IMR-90 (cell line): ENCODE data around the gene FGF7. TPM values are rescaled to one million over a fixed set of nuclear protein-coding genes. Genes with fewer than 3 reads are reported as not detected.
A peak's percentile ranks its signal among the peaks of the same experiment; 100 is the strongest.

Experiments used
- ATAC-seq: fragments of 200-7000 bp; cut with Tn5 transposase; 2 replicates; pipeline ENCODE4 v1.9.1; 2020; ENCODE audit warnings: low read depth, mild to moderate bottlenecking, moderate library complexity
- BruUV-seq: library from RNA; stranded (reverse); fragments of 400-500 nt; replicated peaks from 2 replicates; lab custom pipeline; 2021; lab: Mats Ljungman, UMichigan
- CTCF ChIA-PET: fragments of 300-600 bp; formaldehyde crosslinking; extraction: SDS; loops from one replicate; lab custom pipeline; 2021; ENCODE audit warnings: antibody characterized with exemption; lab: Yijun Ruan, JAX
- POLR2A ChIA-PET: fragments of 300-600 bp; sonication (Branson Sonifier 250); formaldehyde crosslinking; loops from one replicate; lab custom pipeline; 2022; ENCODE audit warnings: antibody characterized with exemption; ENCODE audit not compliant: unreplicated experiment; lab: Charles Lee
- DNase-seq: peaks from one replicate; pipeline ENCODE4 v3.0.0; 2013
- H2AFZ ChIP-seq: replicated peaks from 2 replicates; pipeline ENCODE3; 2013; ENCODE audit warnings: low read length, mild to moderate bottlenecking; ENCODE audit not compliant: poor library complexity
- H2AK5ac ChIP-seq: 2 replicates; pipeline ENCODE4 v1.6.1; 2013; ENCODE audit warnings: low read depth, low read length, inconsistent platforms
- H2AK9ac ChIP-seq: replicated peaks from 2 replicates; pipeline ENCODE3; 2013; ENCODE audit warnings: mild to moderate bottlenecking, low read depth, low read length, moderate library complexity; ENCODE audit not compliant: poor library complexity
- H2BK120ac ChIP-seq: 2 replicates; pipeline ENCODE4 v1.6.1; 2013; ENCODE audit warnings: low read depth, low read length, inconsistent platforms
- H2BK15ac ChIP-seq: 3 replicates; pipeline ENCODE4 v1.6.1; 2013; ENCODE audit warnings: low read depth, low read length, inconsistent platforms
- H2BK20ac ChIP-seq: 2 replicates; pipeline ENCODE4 v1.6.1; 2013; ENCODE audit warnings: low read depth, mild to moderate bottlenecking, inconsistent platforms, low read length, moderate library complexity
- H2BK5ac ChIP-seq: 2 replicates; pipeline ENCODE4 v1.6.1; 2013; ENCODE audit warnings: mild to moderate bottlenecking, low read depth, low read length, inconsistent platforms; ENCODE audit not compliant: poor library complexity, severe bottlenecking
- H3K14ac ChIP-seq: replicated peaks from 2 replicates; pipeline ENCODE4 v1.6.1; 2013; ENCODE audit warnings: low read depth, low read length, inconsistent platforms
- H3K18ac ChIP-seq: 2 replicates; pipeline ENCODE4 v1.6.1; 2013; ENCODE audit warnings: low read depth, low read length, control low read depth
- H3K23ac ChIP-seq: 2 replicates; pipeline ENCODE4 v1.6.1; 2013; ENCODE audit warnings: low read depth, low read length, inconsistent platforms
- H3K27ac ChIP-seq: 2 replicates; pipeline ENCODE4 v1.5.1; 2013; ENCODE audit warnings: mild to moderate bottlenecking, control low read depth, low read length; ENCODE audit not compliant: insufficient read depth
- H3K27me3 ChIP-seq: 2 replicates; pipeline ENCODE4 v1.6.1; 2013; ENCODE audit warnings: low read length; ENCODE audit not compliant: control insufficient read depth, insufficient read depth
- H3K36me3 ChIP-seq: 2 replicates; pipeline ENCODE4 v1.6.1; 2013; ENCODE audit warnings: low read length, mixed read lengths; ENCODE audit not compliant: control insufficient read depth, insufficient read depth
- H3K4ac ChIP-seq: 2 replicates; pipeline ENCODE4 v1.6.1; 2013; ENCODE audit warnings: low read depth, low read length, inconsistent platforms
- H3K4me1 ChIP-seq: 2 replicates; pipeline ENCODE4 v1.6.1; 2013; ENCODE audit warnings: low read length, mixed read lengths; ENCODE audit not compliant: control insufficient read depth, insufficient read depth
- H3K4me2 ChIP-seq: 2 replicates; pipeline ENCODE4 v1.6.1; 2013; ENCODE audit warnings: low read depth, mild to moderate bottlenecking, control low read depth, low read length, moderate library complexity
- H3K4me3 ChIP-seq: 2 replicates; pipeline ENCODE4 v1.5.1; 2013; ENCODE audit warnings: low read depth, mild to moderate bottlenecking, control low read depth, low read length, moderate library complexity; ENCODE audit not compliant: insufficient read depth
- H3K56ac ChIP-seq: 2 replicates; pipeline ENCODE4 v1.6.1; 2013; ENCODE audit warnings: low read length, inconsistent platforms; ENCODE audit not compliant: insufficient read depth; ENCODE audit errors: extremely low read depth
- H3K79me1 ChIP-seq, 2 experiments: 2 replicates each; pipeline ENCODE4 v1.6.1; 2013; ENCODE audit warnings: low read length in 2 of 2, inconsistent platforms in 1 of 2, low read depth in 1 of 2
- H3K9ac ChIP-seq: 2 replicates; pipeline ENCODE4 v1.6.1; 2013; ENCODE audit warnings: low read depth, low read length, control low read depth
- H3K9me1 ChIP-seq: 2 replicates; pipeline ENCODE4 v1.6.1; 2013; ENCODE audit warnings: low read length, inconsistent platforms; ENCODE audit not compliant: insufficient read depth
- H3K9me3 ChIP-seq: 2 replicates; pipeline ENCODE4 v1.6.1; 2013; ENCODE audit warnings: low read length; ENCODE audit not compliant: control insufficient read depth, insufficient read depth
- H4K20me1 ChIP-seq: 2 replicates; pipeline ENCODE4 v1.6.1; 2013; ENCODE audit warnings: low read length, inconsistent platforms; ENCODE audit not compliant: insufficient read depth
- H4K5ac ChIP-seq: 2 replicates; pipeline ENCODE4 v1.6.1; 2013; ENCODE audit warnings: mild to moderate bottlenecking, low read depth, low read length, control low read depth
- H4K8ac ChIP-seq, 2 experiments: 2 replicates each; pipeline ENCODE4 v1.6.1; 2013; ENCODE audit warnings: low read depth in 2 of 2, low read length in 2 of 2, control low read depth in 1 of 2, inconsistent platforms in 1 of 2
- H4K91ac ChIP-seq: 2 replicates; pipeline ENCODE4 v1.6.1; 2013; ENCODE audit warnings: low read depth, low read length, inconsistent platforms; ENCODE audit not compliant: insufficient read depth
- FOS ChIP-seq: fragments of 150-350 bp; IDR thresholded peaks from 2 replicates; pipeline ENCODE4 v1.6.1; 2016; ENCODE audit warnings: low read depth, low read length
- MAFK ChIP-seq: IDR thresholded peaks from 2 replicates; pipeline ENCODE4 v1.6.1; 2012; ENCODE audit warnings: low read depth, low read length, improper control_type of control experiment
- RFX5 ChIP-seq: IDR thresholded peaks from 2 replicates; pipeline ENCODE4 v1.8.0; 2012; ENCODE audit warnings: low read depth, mild to moderate bottlenecking, low read length, moderate library complexity
- SMC3 ChIP-seq: fragments of 150-350 bp; IDR thresholded peaks from 2 replicates; pipeline ENCODE4 v1.6.1; 2016; ENCODE audit warnings: low read depth, mild to moderate bottlenecking, antibody characterized with exemption, low read length, moderate library complexity
- WGBS, 2 experiments: methylation state at CpG; one replicate each; pipeline versions ENCODE4 v1.1.5 to v1.1.7; 2013; ENCODE audit warnings: missing lambda C conversion rate in 2 of 2; ENCODE audit not compliant: insufficient read length in 1 of 2; ENCODE audit errors: extremely low coverage in 2 of 2; 5-methylcytosine and 5-hydroxymethylcytosine counted together
- dilution Hi-C: fragments of 300-500 bp; cut with HindIII; formaldehyde crosslinking; loops from one replicate; pipeline ENCODE4 v1.14.3; 2018; ENCODE audit warnings: low sequenced_read_pairs; ENCODE audit not compliant: unreplicated experiment
- in situ Hi-C: fragments of 300-500 bp; cut with MboI; formaldehyde crosslinking; loops from 3 replicates; pipeline ENCODE4 v1.14.3; 2019; ENCODE audit warnings: low sequenced_read_pairs, inconsistent platforms, mixed read lengths
- intact Hi-C: fragments of 100-400 bp; cut with micrococcal nuclease; formaldehyde crosslinking; loops from 2 replicates; pipeline ENCODE4 v1.10.0; 2022
- polyA plus RNA-seq, 3 experiments: library from polyadenylated mRNA; depleted of rRNA; stranded (reverse); fragments of >200 nt; gene quantifications; 2 replicates each; pipeline ENCODE4 v1.2.3, GENCODE V29; 2012; ENCODE audit warnings: low replicate concordance in 1 of 3
- total RNA-seq: library from RNA; depleted of rRNA; stranded (reverse); fragments of >200 nt; gene quantifications from 2 replicates; pipeline ENCODE4 v1.2.3, GENCODE V29; 2012

The FGF7 gene
- total and polyA plus RNA-seq, 2 of the 4 experiments (the other 2 are of a cell fraction), result 27.3 to 34.8 TPM

DNA sequence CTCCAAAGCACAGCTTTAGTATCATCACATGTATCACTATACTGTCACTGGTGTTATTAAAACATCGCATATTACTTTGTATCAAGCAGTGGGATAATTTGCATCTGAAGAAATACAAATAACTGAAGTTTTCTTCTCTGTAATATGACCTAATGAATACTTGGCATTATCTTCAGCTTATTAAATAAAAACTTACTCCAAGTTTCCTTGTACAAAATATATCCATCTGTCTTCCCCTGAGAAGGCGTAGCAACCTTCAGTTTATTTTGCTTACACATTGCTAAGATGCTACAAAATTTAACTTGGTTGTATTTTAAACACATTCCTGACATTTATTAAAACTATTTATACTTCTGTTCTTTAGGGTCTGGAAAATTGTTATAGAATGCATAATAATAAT, 13.7 kb downstream of the FGF7 start:
- WGBS, 2 experiments, result no CpG with 5 or more reads among the region's 2 CpGs
- Histone ChIP-seq H4K20me1 (peaks cover 5% of the 10 kb centered on the region; the same call in 1 of the 2 replicates), H2BK15ac (peak overlapping the region; percentile 2; the same call in 1 of the 3 replicates), H3K36me3 (peaks cover 6% of the 10 kb centered on the region), H3K9me1 (peaks cover 11% of the 10 kb centered on the region), H2AFZ (no peak overlapping the region), H4K8ac (peak overlapping the region in 1 of 2 experiments; percentile 79; a peak in 2 of 4 replicates), H3K4me2 (peak overlapping the region; percentile 98), H2AK5ac (no peak overlapping the region), H4K91ac (peak overlapping the region; percentile 9; the same call in 1 of the 2 replicates), H3K79me1 (peaks cover 14 to 43% of the 10 kb centered on the region in 2 experiments), H2BK5ac (peak overlapping the region; percentile 97), H3K4me3 (no peak overlapping the region), H3K9ac (peak overlapping the region; percentile 66; the same call in 1 of the 2 replicates), H3K27ac (peak overlapping the region; percentile 10; the same call in 1 of the 2 replicates), H3K4ac (peak overlapping the region; percentile 28; the same call in 1 of the 2 replicates), H4K5ac (peak overlapping the region; percentile 97; the same call in 1 of the 2 replicates), H3K14ac (peak overlapping the region; percentile 39), H3K18ac (peak overlapping the region; percentile 99; the same call in 1 of the 2 replicates), H3K4me1 (peaks cover 25% of the 10 kb centered on the region), H3K56ac (peak overlapping the region; percentile 87), H3K9me3 (no peaks in the 10 kb centered on the region), H3K27me3 (no peaks in the 10 kb centered on the region), H2BK120ac (peak overlapping the region; percentile 57), H3K23ac (peak overlapping the region; percentile 65; the same call in 1 of the 2 replicates), H2AK9ac (no peak overlapping the region), H2BK20ac (peak overlapping the region; percentile 70)
- ChIA-PET CTCF (interaction anchor here (0.6 to 1.4 kb wide), 2 partner anchors 467 to 567 kb away, joined by 3 to 6 read pairs; no protein-coding TSS in a partner anchor), POLR2A (no interaction called here)
- BruUV-seq, result no TSS peak
- TF ChIP-seq MAFK, result no peak
- TF ChIP-seq SMC3, result no peak
- no peak for TF ChIP-seq RFX5
- no peak for TF ChIP-seq FOS
- in situ Hi-C loops, result no loop called here
- peak; percentile 48 for DNase-seq
- intact Hi-C loops, result loop anchor here (5.0 kb wide), 2 partner anchors 421 to 701 kb away; no protein-coding TSS in a partner anchor
- peak; percentile 27 for ATAC-seq
- dilution Hi-C loops, result no loop called here
